B cell (primary cell): ENCODE results near the gene PTX4. TPM values are rescaled to one million over a fixed set of nuclear protein-coding genes. Genes with fewer than 3 reads are reported as not detected.

Source experiments
- ATAC-seq: fragments of 200-7000 bp; cut with Tn5 transposase; one replicate; pipeline ENCODE4 v1.10.0; 2021; ENCODE audit warnings: low read depth, mild to moderate bottlenecking, moderate number of reproducible peaks, moderate library complexity
- CTCF ChIA-PET: fragments of 350-600 bp; sonication (Branson Sonifier 250); formaldehyde crosslinking; loops from one replicate; lab custom pipeline; 2021; ENCODE audit warnings: antibody characterized with exemption, inconsistent platforms; lab: Charles Lee
- POLR2A ChIA-PET: fragments of 350-600 bp; sonication (Branson Sonifier 250); formaldehyde crosslinking; loops from one replicate; lab custom pipeline; 2021; ENCODE audit warnings: antibody characterized with exemption; lab: Charles Lee
- DNase-seq: peaks from one replicate; pipeline ENCODE4 v3.0.0; 2013
- H2AFZ ChIP-seq: 2 replicates; pipeline ENCODE4 v1.6.1; 2012; ENCODE audit warnings: mild to moderate bottlenecking, low read depth, low read length; ENCODE audit not compliant: insufficient read depth, poor library complexity, severe bottlenecking
- H3K27ac ChIP-seq, 2 donors: 1 replicate in 1 of 2; 2 replicates in 1 of 2; pipeline ENCODE4 v1.5.1; 2012 to 2013; ENCODE audit warnings: low read length in 2 of 2, mild to moderate bottlenecking in 2 of 2, moderate library complexity in 1 of 2
- H3K27me3 ChIP-seq, 4 experiments: fragments of 200-600 bp in 1 of 4; sonication (generic) in 1 of 4; replicated peaks in 1 of 4; 1 replicate in 2 of 4; 2 replicates in 2 of 4; pipeline versions ENCODE4 v1.6.1 to v1.7.0; 2013 to 2016; ENCODE audit warnings: low read length in 3 of 4, mild to moderate bottlenecking in 2 of 4, mixed read lengths in 1 of 4, moderate library complexity in 1 of 4; ENCODE audit not compliant: insufficient read depth in 4 of 4, control insufficient read depth in 3 of 4; ENCODE audit errors: control extremely low read depth in 1 of 4
- H3K36me3 ChIP-seq, 2 experiments: replicated peaks in 1 of 2; 1 replicate in 1 of 2; 2 replicates in 1 of 2; pipeline versions ENCODE4 v1.6.1 to v1.7.1; 2013; ENCODE audit warnings: low read length in 1 of 2; ENCODE audit not compliant: insufficient read depth in 2 of 2, control insufficient read depth in 1 of 2; ENCODE audit errors: control extremely low read depth in 1 of 2, extremely low read depth in 1 of 2
- H3K4me1 ChIP-seq, 2 donors: fragments of 200-600 bp in 1 of 2; sonication (generic) in 1 of 2; 1 replicate in 1 of 2; 2 replicates in 1 of 2; pipeline versions ENCODE4 v1.5.1 to v1.6.1; 2013 to 2017; ENCODE audit warnings: low read length in 2 of 2; ENCODE audit not compliant: control insufficient read depth in 2 of 2, insufficient read depth in 2 of 2
- H3K4me2 ChIP-seq: replicated peaks from 2 replicates; pipeline ENCODE3; 2012; ENCODE audit warnings: mild to moderate bottlenecking, low read depth, low read length; ENCODE audit not compliant: poor library complexity, severe bottlenecking
- H3K4me3 ChIP-seq, 5 experiments: fragments of 200-600 bp in 1 of 5; sonication (generic) in 1 of 5; 1 replicate in 3 of 5; 2 replicates in 2 of 5; pipeline versions ENCODE4 v1.5.1 to v1.7.0; 2011 to 2016; ENCODE audit warnings: low read length in 4 of 5, mild to moderate bottlenecking in 4 of 5, low read depth in 2 of 5, control low read depth in 1 of 5, moderate library complexity in 1 of 5; ENCODE audit not compliant: insufficient read depth in 1 of 5; ENCODE audit errors: control extremely low read depth in 1 of 5, extremely low read depth in 1 of 5
- H3K79me2 ChIP-seq: fragments of 200-600 bp; sonication (generic); one replicate; pipeline ENCODE4 v1.6.0; 2016; ENCODE audit warnings: low read length; ENCODE audit not compliant: control insufficient read depth, insufficient read depth
- H3K9ac ChIP-seq: fragments of 200-600 bp; sonication (generic); 2 replicates; pipeline ENCODE4 v1.6.1; 2017; ENCODE audit warnings: mild to moderate bottlenecking, low read length, moderate library complexity
- H3K9me3 ChIP-seq, 3 donors: one replicate each; pipeline versions ENCODE4 v1.6.1 to v1.7.1; 2013; ENCODE audit warnings: low read length in 2 of 3; ENCODE audit not compliant: control insufficient read depth in 2 of 3, insufficient read depth in 1 of 3; ENCODE audit errors: control extremely low read depth in 1 of 3
- H4K20me1 ChIP-seq: 2 replicates; pipeline ENCODE4 v1.6.0; 2012; ENCODE audit warnings: mild to moderate bottlenecking, low read length; ENCODE audit not compliant: insufficient read depth, control insufficient read depth, poor library complexity, severe bottlenecking
- H3K27ac Mint-ChIP-seq: one replicate; pipeline ENCODE4 v1.8.0; 2021; ENCODE audit warnings: mixed read lengths
- H3K27me3 Mint-ChIP-seq: one replicate; pipeline ENCODE4 v1.8.0; 2021; ENCODE audit warnings: mixed read lengths
- H3K4me1 Mint-ChIP-seq: one replicate; pipeline ENCODE4 v1.8.0; 2021; ENCODE audit warnings: mixed read lengths
- H3K4me3 Mint-ChIP-seq: one replicate; pipeline ENCODE4 v1.8.0; 2021; ENCODE audit warnings: mixed read lengths
- H3K9me3 Mint-ChIP-seq: one replicate; pipeline ENCODE4 v1.8.0; 2022; ENCODE audit warnings: mixed read lengths; ENCODE audit not compliant: insufficient read depth
- EZH2 ChIP-seq: IDR thresholded peaks from 2 replicates; pipeline ENCODE4 v1.6.1; 2012; ENCODE audit warnings: borderline replicate concordance, low read depth, mild to moderate bottlenecking, moderate library complexity, low read length; ENCODE audit not compliant: insufficient read depth, poor library complexity, severe bottlenecking
- WGBS: methylation state at CpG from one replicate; pipeline ENCODE4 v1.1.5; 2013; ENCODE audit warnings: missing lambda C conversion rate; ENCODE audit not compliant: insufficient coverage; 5-methylcytosine and 5-hydroxymethylcytosine counted together
- intact Hi-C: fragments of 100-400 bp; cut with micrococcal nuclease; formaldehyde crosslinking; loops from one replicate; pipeline ENCODE4 v1.10.0; 2022
- polyA plus RNA-seq: library from polyadenylated mRNA; depleted of rRNA; stranded (reverse); fragments of >200 nt; gene quantifications from 2 replicates; pipeline ENCODE4 v1.2.3, GENCODE V29; 2012
- total RNA-seq, 2 donors: library from RNA; stranded (reverse); fragments of 120-200 nt in 1 of 2; gene quantifications; 1 replicate in 1 of 2; 2 replicates in 1 of 2; pipeline versions ENCODE4 v1.2.3 to v1.2.4, GENCODE V29; 2013 to 2022
- TF ChIP-seq, protein P1 (sequence below): fragments of 200-600 bp; IDR thresholded peaks from one replicate; pipeline ENCODE4 v1.8.0; 2022; ENCODE audit warnings: antibody characterized with exemption, mild to moderate bottlenecking

The PTX4 gene
- total and polyA plus RNA-seq, 2 donors (not counting 1 experiment from before 2014, with no cell fraction given), result 0.33 TPM; not detected in 1

GRCh38 chr16:1437606-1438005, 51.1 kb downstream of the PTX4 start:
- H3K9me3 ChIP-seq, result no peaks in the 10 kb centered on the region
- no peak overlapping the region for H3K27ac Mint-ChIP-seq
- no peaks in the 10 kb centered on the region for H3K79me2 ChIP-seq
- no peak for ATAC-seq
- ChIA-PET CTCF (no interaction called here), POLR2A (no interaction called here)
- H3K27me3 ChIP-seq, result no peaks in the 10 kb centered on the region
- H3K4me1 Mint-ChIP-seq, result no peaks in the 10 kb centered on the region
- peaks cover 4 to 10% of the 10 kb centered on the region in 2 donors for H3K4me1 ChIP-seq
- no peak overlapping the region for H3K27ac ChIP-seq
- H3K27me3 Mint-ChIP-seq, result no peaks in the 10 kb centered on the region
- no peak overlapping the region for H3K4me3 ChIP-seq
- H3K36me3 ChIP-seq, result no peaks in the 10 kb centered on the region
- no peak overlapping the region for H2AFZ ChIP-seq
- no peaks in the 10 kb centered on the region for H4K20me1 ChIP-seq
- TF ChIP-seq EZH2, result no peak
- TF ChIP-seq, protein P1, sequence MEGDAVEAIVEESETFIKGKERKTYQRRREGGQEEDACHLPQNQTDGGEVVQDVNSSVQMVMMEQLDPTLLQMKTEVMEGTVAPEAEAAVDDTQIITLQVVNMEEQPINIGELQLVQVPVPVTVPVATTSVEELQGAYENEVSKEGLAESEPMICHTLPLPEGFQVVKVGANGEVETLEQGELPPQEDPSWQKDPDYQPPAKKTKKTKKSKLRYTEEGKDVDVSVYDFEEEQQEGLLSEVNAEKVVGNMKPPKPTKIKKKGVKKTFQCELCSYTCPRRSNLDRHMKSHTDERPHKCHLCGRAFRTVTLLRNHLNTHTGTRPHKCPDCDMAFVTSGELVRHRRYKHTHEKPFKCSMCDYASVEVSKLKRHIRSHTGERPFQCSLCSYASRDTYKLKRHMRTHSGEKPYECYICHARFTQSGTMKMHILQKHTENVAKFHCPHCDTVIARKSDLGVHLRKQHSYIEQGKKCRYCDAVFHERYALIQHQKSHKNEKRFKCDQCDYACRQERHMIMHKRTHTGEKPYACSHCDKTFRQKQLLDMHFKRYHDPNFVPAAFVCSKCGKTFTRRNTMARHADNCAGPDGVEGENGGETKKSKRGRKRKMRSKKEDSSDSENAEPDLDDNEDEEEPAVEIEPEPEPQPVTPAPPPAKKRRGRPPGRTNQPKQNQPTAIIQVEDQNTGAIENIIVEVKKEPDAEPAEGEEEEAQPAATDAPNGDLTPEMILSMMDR, result no peak
- intact Hi-C loops, result no loop called here
- 95% methylated on average over 19 of the region's 22 CpGs for WGBS
- H3K4me2 ChIP-seq, result no peak overlapping the region
- no peaks in the 10 kb centered on the region for H3K9me3 Mint-ChIP-seq
- no peak for DNase-seq
- H3K4me3 Mint-ChIP-seq, result no peak overlapping the region
- no peak overlapping the region for H3K9ac ChIP-seq

DNA sequence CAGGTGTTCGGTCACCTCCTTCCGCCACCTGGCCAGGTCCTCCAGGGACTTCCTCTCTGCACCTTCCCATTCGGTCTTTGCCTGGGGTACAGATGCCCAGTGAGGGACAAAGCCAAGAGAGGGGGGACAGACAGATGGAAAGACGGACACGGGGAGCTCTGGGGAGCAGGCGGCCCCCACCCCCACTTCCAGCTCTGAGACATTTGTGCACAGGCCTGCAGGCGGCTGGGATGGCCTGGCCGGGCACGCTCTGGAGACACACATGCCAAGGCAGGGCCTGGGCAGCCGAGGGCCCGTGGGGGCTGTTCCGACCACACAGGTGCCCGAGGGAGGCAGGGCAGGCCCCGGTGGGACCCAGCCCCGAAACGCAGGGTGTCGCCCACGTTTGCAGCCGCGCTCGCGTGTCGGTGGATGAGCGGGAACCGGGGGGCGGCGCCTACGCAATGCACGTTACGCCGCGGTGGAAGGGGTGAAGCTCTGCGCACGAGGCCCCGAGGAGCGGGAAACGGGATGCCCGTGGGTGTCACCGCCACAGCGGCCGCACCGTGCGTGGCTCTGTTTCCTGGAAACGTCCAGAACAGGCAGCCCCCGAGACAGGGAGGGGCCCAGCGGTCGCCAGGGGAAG, 51.9 kb downstream of the PTX4 start:
- Mint-ChIP-seq H3K9me3 (no peaks in the 10 kb centered on the region), H3K27me3 (no peaks in the 10 kb centered on the region), H3K4me1 (peaks cover 4% of the 10 kb centered on the region), H3K4me3 (no peak overlapping the region), H3K27ac (no peak overlapping the region)
- intact Hi-C loops, result no loop called here
- no peaks in the 10 kb centered on the region for H3K27me3 ChIP-seq
- no peak overlapping the region for H3K4me3 ChIP-seq
- H4K20me1 ChIP-seq, result no peaks in the 10 kb centered on the region
- DNase-seq, result no peak
- ChIA-PET CTCF (no interaction called here), POLR2A (no interaction called here)
- H3K9me3 ChIP-seq, result no peaks in the 10 kb centered on the region
- TF ChIP-seq EZH2, result no peak
- TF ChIP-seq, protein P1, result no peak
- H3K4me2 ChIP-seq, result no peak overlapping the region
- no peak overlapping the region for H2AFZ ChIP-seq
- ATAC-seq, result no peak
- 94% methylated on average over 47 of the region's 47 CpGs for WGBS
- no peaks in the 10 kb centered on the region for H3K79me2 ChIP-seq
- no peak overlapping the region for H3K27ac ChIP-seq
- H3K9ac ChIP-seq, result no peak overlapping the region
- H3K36me3 ChIP-seq, result no peaks in the 10 kb centered on the region
- peaks cover 8 to 18% of the 10 kb centered on the region in 2 donors for H3K4me1 ChIP-seq
